Adrenal gland (tissue), 5 donors: ENCODE data around the gene TCEAL8.

ENCODE experiments used
- POLR2A ChIP-seq, 2 donors: fragments of 450-650 bp; IDR thresholded peaks; one replicate each; pipeline ENCODE4 v1.6.1; 2017; ENCODE audit warnings: antibody characterized with exemption in 2 of 2, mild to moderate bottlenecking in 2 of 2, moderate library complexity in 1 of 2
- TF ChIP-seq, protein P1 (sequence below), 6 experiments: fragments of 450-650 bp in 4 of 6; fragments of 200-600 bp in 2 of 6; sonication (generic) in 1 of 6; IDR thresholded peaks; 1 replicate in 5 of 6; 2 replicates in 1 of 6; pipeline versions ENCODE4 v1.5.1 to v1.8.0; 2016 to 2021; ENCODE audit warnings: antibody characterized with exemption in 6 of 6, mild to moderate bottlenecking in 2 of 6, moderate library complexity in 1 of 6
- donor health status: DM: no; HTN: no; CAD: no.

- no peak for TF ChIP-seq POLR2A (IDR thresholded peaks at IDR 0.05)
- TF ChIP-seq, protein P1, sequence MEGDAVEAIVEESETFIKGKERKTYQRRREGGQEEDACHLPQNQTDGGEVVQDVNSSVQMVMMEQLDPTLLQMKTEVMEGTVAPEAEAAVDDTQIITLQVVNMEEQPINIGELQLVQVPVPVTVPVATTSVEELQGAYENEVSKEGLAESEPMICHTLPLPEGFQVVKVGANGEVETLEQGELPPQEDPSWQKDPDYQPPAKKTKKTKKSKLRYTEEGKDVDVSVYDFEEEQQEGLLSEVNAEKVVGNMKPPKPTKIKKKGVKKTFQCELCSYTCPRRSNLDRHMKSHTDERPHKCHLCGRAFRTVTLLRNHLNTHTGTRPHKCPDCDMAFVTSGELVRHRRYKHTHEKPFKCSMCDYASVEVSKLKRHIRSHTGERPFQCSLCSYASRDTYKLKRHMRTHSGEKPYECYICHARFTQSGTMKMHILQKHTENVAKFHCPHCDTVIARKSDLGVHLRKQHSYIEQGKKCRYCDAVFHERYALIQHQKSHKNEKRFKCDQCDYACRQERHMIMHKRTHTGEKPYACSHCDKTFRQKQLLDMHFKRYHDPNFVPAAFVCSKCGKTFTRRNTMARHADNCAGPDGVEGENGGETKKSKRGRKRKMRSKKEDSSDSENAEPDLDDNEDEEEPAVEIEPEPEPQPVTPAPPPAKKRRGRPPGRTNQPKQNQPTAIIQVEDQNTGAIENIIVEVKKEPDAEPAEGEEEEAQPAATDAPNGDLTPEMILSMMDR (IDR thresholded peaks at IDR 0.05): no peak
Measured at GRCh38 chrX:103258275-103258674, 3.3 kb upstream of the TCEAL8 start.
